Osteoblast (primary cell): ENCODE results near the gene NCAPG2. TPM values are rescaled to one million over a fixed set of nuclear protein-coding genes. Genes with fewer than 3 reads are reported as not detected.

ENCODE experiments used
- DNase-seq: peaks from one replicate; pipeline ENCODE4 v3.0.0; 2011; ENCODE audit warnings: low spot score, mixed read lengths; ENCODE audit not compliant: insufficient read length; ENCODE audit errors: missing footprints
- H2AFZ ChIP-seq: 2 replicates; pipeline ENCODE4 v1.6.0; 2011; ENCODE audit warnings: mild to moderate bottlenecking, low read length
- H3K27ac ChIP-seq: 2 replicates; pipeline ENCODE4 v1.5.1; 2011; ENCODE audit warnings: mild to moderate bottlenecking, low read depth, low read length, moderate library complexity
- H3K27me3 ChIP-seq: 2 replicates; pipeline ENCODE4 v1.6.0; 2012; ENCODE audit warnings: mild to moderate bottlenecking, control low read depth, inconsistent platforms, low read length, moderate library complexity; ENCODE audit not compliant: insufficient read depth
- H3K36me3 ChIP-seq: 2 replicates; pipeline ENCODE4 v1.5.1; 2011; ENCODE audit warnings: mild to moderate bottlenecking, low read length, control low read depth, moderate library complexity; ENCODE audit not compliant: insufficient read depth
- H3K4me1 ChIP-seq: 2 replicates; pipeline ENCODE4 v1.5.1; 2011; ENCODE audit warnings: mild to moderate bottlenecking, low read length, control low read depth, moderate library complexity; ENCODE audit not compliant: insufficient read depth
- H3K4me2 ChIP-seq: 2 replicates; pipeline ENCODE4 v1.6.0; 2011; ENCODE audit warnings: mild to moderate bottlenecking, low read length; ENCODE audit not compliant: insufficient read depth
- H3K4me3 ChIP-seq: fragments of 200-600 bp; sonication (generic); 3 replicates; pipeline ENCODE4 v1.5.1; 2012; ENCODE audit warnings: mild to moderate bottlenecking, low read length, inconsistent platforms; ENCODE audit not compliant: insufficient read depth
- H3K79me2 ChIP-seq: 2 replicates; pipeline ENCODE4 v1.6.0; 2012; ENCODE audit warnings: mild to moderate bottlenecking, low read length, control low read depth, inconsistent platforms; ENCODE audit not compliant: insufficient read depth
- H3K9me3 ChIP-seq: 2 replicates; pipeline ENCODE4 v1.5.1; 2011; ENCODE audit warnings: low read depth, low read length, control low read depth
- H4K20me1 ChIP-seq: 2 replicates; pipeline ENCODE4 v1.6.0; 2012; ENCODE audit warnings: mild to moderate bottlenecking, low read length, control low read depth; ENCODE audit not compliant: insufficient read depth
- CTCF ChIP-seq: IDR thresholded peaks from 2 replicates; pipeline ENCODE4 v1.5.1; 2011; ENCODE audit warnings: mild to moderate bottlenecking, low read depth, low read length, moderate library complexity; ENCODE audit errors: extremely low read depth
- total RNA-seq: library from RNA; depleted of rRNA; stranded (reverse); fragments of >200 nt; gene quantifications from 2 replicates; pipeline ENCODE4 v1.2.3, GENCODE V29; 2012

NCAPG2 gene
- total RNA-seq, 1 donor, result 8.0 TPM

GRCh38 chr7:158751199-158751598 is 46.6 kb upstream of the NCAPG2 start:
- no peaks in the 10 kb centered on the region for H3K27me3 ChIP-seq
- DNase-seq, result no peak
- no peak overlapping the region for H3K27ac ChIP-seq
- no peaks in the 10 kb centered on the region for H4K20me1 ChIP-seq
- no peak overlapping the region for H2AFZ ChIP-seq
- no peak for TF ChIP-seq CTCF
- no peak overlapping the region for H3K4me3 ChIP-seq
- peaks cover 34% of the 10 kb centered on the region for H3K36me3 ChIP-seq
- no peaks in the 10 kb centered on the region for H3K4me1 ChIP-seq
- H3K9me3 ChIP-seq, result no peaks in the 10 kb centered on the region
- no peak overlapping the region for H3K4me2 ChIP-seq
- no peaks in the 10 kb centered on the region for H3K79me2 ChIP-seq

GRCh38 chr7:158750702-158751101 is 46.1 kb upstream of the NCAPG2 start:
- no peak for DNase-seq
- Histone ChIP-seq H3K27ac (no peak overlapping the region), H3K4me1 (no peaks in the 10 kb centered on the region), H3K27me3 (no peaks in the 10 kb centered on the region), H3K9me3 (no peaks in the 10 kb centered on the region), H2AFZ (no peak overlapping the region), H3K4me3 (no peak overlapping the region), H3K36me3 (peaks cover 39% of the 10 kb centered on the region), H3K79me2 (no peaks in the 10 kb centered on the region), H4K20me1 (no peaks in the 10 kb centered on the region), H3K4me2 (no peak overlapping the region)
- no peak for TF ChIP-seq CTCF

GRCh38 chr7:158749396-158749795 is 44.8 kb upstream of the NCAPG2 start:
- DNase-seq, result no peak
- no peak overlapping the region for H3K4me2 ChIP-seq
- no peaks in the 10 kb centered on the region for H3K79me2 ChIP-seq
- no peaks in the 10 kb centered on the region for H3K27me3 ChIP-seq
- no peak for TF ChIP-seq CTCF
- no peaks in the 10 kb centered on the region for H4K20me1 ChIP-seq
- no peak overlapping the region for H3K27ac ChIP-seq
- no peak overlapping the region for H3K4me3 ChIP-seq
- H3K36me3 ChIP-seq, result peaks cover 41% of the 10 kb centered on the region
- H3K4me1 ChIP-seq, result no peaks in the 10 kb centered on the region
- H2AFZ ChIP-seq, result no peak overlapping the region
- H3K9me3 ChIP-seq, result no peaks in the 10 kb centered on the region

GRCh38 chr7:158748335-158748734 is 43.7 kb upstream of the NCAPG2 start:
- H3K9me3 ChIP-seq, result no peaks in the 10 kb centered on the region
- no peaks in the 10 kb centered on the region for H3K79me2 ChIP-seq
- peaks cover 42% of the 10 kb centered on the region for H3K36me3 ChIP-seq
- no peak for TF ChIP-seq CTCF
- no peak for DNase-seq
- H3K27ac ChIP-seq, result no peak overlapping the region
- no peak overlapping the region for H3K4me3 ChIP-seq
- no peaks in the 10 kb centered on the region for H3K4me1 ChIP-seq
- no peak overlapping the region for H3K4me2 ChIP-seq
- no peak overlapping the region for H2AFZ ChIP-seq
- no peaks in the 10 kb centered on the region for H3K27me3 ChIP-seq
- no peaks in the 10 kb centered on the region for H4K20me1 ChIP-seq
